Fibroblast of mammary gland (primary cell): ENCODE measurements around the gene NECAP2.

Experiments used
- DNase-seq: peaks from one replicate; pipeline ENCODE4 v3.0.0-alpha.2; 2010; ENCODE audit warnings: low read depth
- H3K4me3 ChIP-seq: 2 replicates; pipeline ENCODE4 v1.5.1; 2011; ENCODE audit warnings: low read depth, mild to moderate bottlenecking, low read length, moderate library complexity; ENCODE audit not compliant: control insufficient read depth
- TF ChIP-seq, protein P1 (sequence below): conservative IDR thresholded peaks from 2 replicates; pipeline ENCODE4 v1.5.1; 2011; ENCODE audit warnings: low read depth, low read length, inconsistent platforms; ENCODE audit not compliant: control insufficient read depth, insufficient read depth

Gene NECAP2

DNA sequence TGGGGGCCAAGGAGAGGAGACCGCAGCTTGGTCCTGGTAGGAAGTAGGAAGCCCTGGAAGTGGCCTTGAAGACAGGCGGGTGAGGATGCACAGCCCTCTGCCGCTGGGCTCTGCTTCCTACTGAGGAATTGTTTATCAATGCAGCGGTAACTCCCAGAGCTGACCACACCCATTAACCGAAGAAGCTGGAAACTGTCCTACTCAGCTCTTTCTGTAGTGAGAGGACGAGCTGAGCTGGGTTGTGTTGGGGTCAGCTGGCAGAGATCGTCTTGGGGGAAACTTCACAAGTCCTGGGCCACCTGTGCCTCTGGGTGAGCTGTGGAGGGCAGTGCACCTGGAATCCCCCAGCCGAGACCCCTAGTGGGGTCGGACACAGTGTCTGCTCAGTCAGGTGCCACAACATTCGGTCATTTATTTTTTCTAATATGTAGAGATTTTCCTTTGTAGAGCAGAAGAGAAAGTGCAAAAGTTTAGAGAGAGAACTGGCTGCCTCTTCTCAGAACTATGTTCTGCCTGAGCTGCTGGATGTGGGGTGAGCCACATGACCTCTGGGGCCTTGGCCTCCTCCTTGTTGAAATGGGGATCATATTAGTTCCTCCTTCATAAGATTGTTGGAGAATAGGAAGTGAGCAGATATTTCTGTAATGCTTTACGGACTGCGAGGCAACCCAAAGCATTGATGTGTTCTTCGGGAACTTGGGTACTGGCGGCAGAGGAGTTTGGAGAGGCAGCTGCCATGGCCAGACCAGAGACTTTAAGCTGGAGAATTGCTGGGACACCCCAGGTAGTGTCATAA, 3.6 kb downstream of the NECAP2 start:
- H3K4me3 ChIP-seq = no peak overlapping the region
- TF ChIP-seq, protein P1, sequence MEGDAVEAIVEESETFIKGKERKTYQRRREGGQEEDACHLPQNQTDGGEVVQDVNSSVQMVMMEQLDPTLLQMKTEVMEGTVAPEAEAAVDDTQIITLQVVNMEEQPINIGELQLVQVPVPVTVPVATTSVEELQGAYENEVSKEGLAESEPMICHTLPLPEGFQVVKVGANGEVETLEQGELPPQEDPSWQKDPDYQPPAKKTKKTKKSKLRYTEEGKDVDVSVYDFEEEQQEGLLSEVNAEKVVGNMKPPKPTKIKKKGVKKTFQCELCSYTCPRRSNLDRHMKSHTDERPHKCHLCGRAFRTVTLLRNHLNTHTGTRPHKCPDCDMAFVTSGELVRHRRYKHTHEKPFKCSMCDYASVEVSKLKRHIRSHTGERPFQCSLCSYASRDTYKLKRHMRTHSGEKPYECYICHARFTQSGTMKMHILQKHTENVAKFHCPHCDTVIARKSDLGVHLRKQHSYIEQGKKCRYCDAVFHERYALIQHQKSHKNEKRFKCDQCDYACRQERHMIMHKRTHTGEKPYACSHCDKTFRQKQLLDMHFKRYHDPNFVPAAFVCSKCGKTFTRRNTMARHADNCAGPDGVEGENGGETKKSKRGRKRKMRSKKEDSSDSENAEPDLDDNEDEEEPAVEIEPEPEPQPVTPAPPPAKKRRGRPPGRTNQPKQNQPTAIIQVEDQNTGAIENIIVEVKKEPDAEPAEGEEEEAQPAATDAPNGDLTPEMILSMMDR = no peak
- no peak for DNase-seq

DNA sequence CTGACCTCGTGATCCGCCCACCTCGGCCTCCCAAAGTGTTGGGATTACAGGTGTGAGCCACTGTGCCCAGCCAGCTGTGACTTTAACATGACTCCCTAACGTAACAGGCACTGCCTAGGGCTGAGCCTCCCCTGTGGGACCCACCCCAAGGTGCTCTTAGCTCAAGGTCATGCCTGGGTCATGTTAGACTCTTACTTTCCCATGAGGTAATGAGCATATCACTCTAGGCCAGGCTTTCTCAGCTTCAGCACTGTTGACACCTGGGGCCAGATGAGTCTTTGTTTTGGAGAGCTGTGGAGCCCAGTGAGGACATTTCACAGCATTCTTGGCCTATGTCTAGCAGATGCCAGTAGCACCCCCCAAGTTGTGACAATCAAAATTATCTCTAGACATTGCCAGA, 4.5 kb downstream of the NECAP2 start:
- no peak overlapping the region for H3K4me3 ChIP-seq
- TF ChIP-seq, protein P1 = no peak
- DNase-seq = no peak

DNA sequence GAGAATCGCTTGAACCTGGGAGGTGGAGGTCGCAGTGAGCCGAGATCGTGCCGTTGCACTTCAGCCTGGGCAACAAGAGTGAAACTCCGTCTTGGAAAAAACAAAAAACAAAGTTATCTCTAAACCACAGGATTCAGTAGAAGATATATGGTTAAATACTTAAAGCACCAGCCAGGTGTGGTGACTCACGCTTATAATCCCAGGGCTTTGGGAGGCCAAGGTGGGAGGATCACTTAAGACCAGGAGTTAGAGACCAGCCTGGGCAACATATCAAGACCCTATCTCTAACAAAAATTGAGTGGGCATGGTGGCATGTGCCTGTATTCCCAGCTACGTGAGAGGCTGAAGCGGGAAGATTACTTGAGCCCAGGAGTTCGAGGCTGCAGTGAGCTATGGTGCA, 5.6 kb downstream of the NECAP2 start:
- H3K4me3 ChIP-seq = no peak overlapping the region
- no peak for DNase-seq
- TF ChIP-seq, protein P1 = no peak

DNA sequence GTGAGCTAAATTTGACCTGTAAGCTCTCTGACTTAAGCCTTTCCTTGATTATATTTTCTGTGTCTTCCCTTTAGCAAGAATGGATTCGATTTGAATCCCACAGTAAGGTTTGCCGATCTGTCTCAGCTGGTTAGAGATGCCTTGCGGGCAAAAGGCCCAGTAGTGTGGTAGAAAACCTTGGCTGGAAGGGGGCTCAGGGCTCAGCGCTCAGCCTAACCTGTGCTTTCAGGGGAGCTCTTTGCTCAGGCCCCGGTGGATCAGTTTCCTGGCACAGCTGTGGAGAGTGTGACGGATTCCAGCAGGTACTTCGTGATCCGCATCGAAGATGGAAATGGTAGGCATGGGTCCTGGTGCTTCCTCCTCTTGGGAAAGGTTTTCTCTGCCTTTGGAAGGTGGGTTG, 7.1 kb downstream of the NECAP2 start:
- no peak overlapping the region for H3K4me3 ChIP-seq
- DNase-seq = no peak
- TF ChIP-seq, protein P1 = no peak

DNA sequence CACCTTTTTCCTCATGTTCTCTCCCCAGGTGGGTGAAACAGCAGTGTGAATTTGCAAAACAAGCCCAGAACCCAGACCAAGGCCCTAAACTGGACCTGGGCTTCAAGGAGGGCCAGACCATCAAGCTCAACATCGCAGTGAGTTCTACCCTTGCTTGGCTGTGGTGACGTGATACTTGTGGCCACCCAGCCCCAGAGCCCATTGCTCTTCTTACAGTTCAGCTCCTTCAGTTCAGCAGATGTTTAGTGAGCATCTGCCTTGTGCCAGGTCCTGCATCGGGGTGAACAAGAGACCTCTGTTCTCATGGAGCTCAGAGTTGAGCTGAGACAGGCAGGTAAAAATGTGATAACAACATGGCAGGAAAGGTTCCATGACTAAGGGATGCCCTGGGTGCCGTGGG, 8.5 kb downstream of the NECAP2 start:
- TF ChIP-seq, protein P1 = no peak
- no peak overlapping the region for H3K4me3 ChIP-seq
- DNase-seq = no peak

DNA sequence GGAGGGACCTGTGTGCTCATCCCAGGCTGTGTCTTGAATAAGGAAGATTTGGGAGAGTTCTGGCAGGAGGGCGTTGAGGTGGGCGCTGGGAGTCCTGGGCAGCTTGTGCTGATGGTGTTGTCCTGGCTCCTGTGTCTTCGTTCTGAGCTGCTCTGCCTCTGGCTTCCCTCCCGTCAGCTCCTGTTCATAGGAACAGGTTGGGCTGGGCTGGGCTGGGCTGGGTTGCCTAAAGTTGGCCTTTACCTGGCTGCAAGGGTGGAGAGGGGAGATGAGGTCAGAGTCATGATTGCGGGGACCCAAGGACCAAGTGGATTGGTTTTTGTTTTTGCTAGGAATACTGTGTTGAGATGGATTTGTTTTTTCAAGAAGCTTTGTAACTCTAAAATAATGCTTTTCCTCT, 9.1 kb downstream of the NECAP2 start:
- H3K4me3 ChIP-seq = no peak overlapping the region
- no peak for DNase-seq
- TF ChIP-seq, protein P1 = no peak
